Omental fat pad (tissue), 4 donors: Measurements from ENCODE around the gene DHX30. TPM values are rescaled to one million over a fixed set of nuclear protein-coding genes. Genes with fewer than 3 reads are reported as not detected.

Experiments used
- ATAC-seq: fragments of 150-250 bp; one replicate; pipeline ENCODE4 v1.9.1; 2016; ENCODE audit warnings: mild to moderate bottlenecking, moderate library complexity; ENCODE audit not compliant: low FRiP score
- DNase-seq: peaks from one replicate; pipeline ENCODE4 v3.0.0-alpha.2; 2019; ENCODE audit warnings: low spot score
- total RNA-seq, 4 donors: library from RNA; depleted of rRNA; stranded (reverse); fragments of >200 nt; gene quantifications; one replicate each; pipeline ENCODE4 v1.1.0, GENCODE V29; 2016
- TF ChIP-seq, protein P1 (sequence below), 3 donors: fragments of 450-650 bp; IDR thresholded peaks; one replicate each; pipeline ENCODE4 v1.5.1; 2016 to 2017; ENCODE audit warnings: antibody characterized with exemption in 3 of 3, mild to moderate bottlenecking in 3 of 3, moderate library complexity in 2 of 3

The DHX30 gene
- total RNA-seq, 4 donors from 2014 or later = 43.4 to 91.7 (median 51.5) TPM

DNA sequence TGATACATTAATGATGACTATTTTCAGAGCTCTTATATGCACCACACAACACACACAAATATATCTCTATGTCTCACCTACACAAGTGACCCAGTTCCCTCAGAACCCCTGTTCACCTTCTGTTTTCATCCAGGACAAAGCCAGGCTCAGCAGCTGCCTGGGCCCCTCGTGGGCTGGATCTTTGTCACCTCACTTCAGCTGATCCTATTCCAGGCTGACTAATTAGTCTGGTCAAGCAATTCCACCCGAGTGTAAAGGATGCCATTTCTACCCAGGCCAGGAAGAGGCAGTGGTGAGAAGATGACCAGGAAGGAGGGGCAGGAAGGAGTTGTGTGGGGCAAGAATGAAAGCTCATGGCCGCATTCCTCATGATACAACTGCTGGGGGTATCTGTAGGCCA, 62.3 kb downstream of the DHX30 start:
- DNase-seq (no peak), ATAC-seq (no peak)
- TF ChIP-seq, protein P1, sequence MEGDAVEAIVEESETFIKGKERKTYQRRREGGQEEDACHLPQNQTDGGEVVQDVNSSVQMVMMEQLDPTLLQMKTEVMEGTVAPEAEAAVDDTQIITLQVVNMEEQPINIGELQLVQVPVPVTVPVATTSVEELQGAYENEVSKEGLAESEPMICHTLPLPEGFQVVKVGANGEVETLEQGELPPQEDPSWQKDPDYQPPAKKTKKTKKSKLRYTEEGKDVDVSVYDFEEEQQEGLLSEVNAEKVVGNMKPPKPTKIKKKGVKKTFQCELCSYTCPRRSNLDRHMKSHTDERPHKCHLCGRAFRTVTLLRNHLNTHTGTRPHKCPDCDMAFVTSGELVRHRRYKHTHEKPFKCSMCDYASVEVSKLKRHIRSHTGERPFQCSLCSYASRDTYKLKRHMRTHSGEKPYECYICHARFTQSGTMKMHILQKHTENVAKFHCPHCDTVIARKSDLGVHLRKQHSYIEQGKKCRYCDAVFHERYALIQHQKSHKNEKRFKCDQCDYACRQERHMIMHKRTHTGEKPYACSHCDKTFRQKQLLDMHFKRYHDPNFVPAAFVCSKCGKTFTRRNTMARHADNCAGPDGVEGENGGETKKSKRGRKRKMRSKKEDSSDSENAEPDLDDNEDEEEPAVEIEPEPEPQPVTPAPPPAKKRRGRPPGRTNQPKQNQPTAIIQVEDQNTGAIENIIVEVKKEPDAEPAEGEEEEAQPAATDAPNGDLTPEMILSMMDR (IDR thresholded peaks at IDR 0.05) = no peak

DNA sequence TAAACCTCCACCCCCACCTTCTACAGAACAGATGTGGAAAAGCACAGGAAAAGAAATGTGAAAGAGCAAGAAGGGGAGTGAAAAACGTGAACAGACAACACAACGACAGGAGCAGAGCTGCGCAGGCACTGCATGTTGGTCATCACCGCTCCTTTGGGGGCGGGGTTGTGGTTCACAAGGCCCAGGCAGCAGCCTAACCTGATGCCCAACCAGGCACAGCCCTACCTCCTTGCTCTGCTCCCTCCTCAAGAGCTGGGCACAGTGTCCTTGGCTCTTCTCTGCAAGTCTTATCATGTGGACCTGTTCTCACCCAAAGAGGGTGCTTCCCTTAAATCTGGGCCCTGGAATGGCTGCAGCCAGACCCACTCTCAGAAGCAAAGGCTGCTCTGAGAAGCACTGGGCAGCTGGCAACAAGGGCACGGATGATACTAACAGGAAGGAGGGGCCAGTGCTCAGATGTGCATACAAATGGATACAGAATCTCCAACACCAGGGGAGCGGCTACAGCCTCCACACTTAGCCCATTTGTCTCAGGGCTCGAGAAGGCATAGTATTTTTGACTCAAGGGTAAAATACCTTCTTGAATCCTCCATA, 64.6 kb downstream of the DHX30 start:
- no peak for DNase-seq
- TF ChIP-seq, protein P1 (IDR thresholded peaks at IDR 0.05) = no peak
- no peak for ATAC-seq

DNA sequence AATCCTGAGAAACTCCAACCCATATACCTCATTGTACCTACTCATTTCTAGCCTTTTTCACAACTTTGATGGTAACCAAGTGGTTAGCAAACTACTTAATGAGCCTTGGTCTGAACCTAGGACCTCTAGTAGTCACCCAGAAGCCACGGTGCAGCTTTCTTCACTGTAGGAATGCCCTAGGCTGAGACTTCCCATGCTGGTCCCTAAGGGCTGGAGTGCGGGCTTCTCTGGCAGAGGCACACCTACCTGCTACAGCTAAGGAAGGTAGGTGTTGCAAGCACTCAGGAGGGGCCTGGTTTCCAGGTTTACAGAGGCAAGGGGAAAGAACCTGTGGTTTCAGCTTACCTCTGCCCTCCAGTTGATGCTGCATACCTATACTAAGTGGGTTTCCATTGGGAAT, 65.4 kb downstream of the DHX30 start:
- DNase-seq (no peak), ATAC-seq (no peak)
- TF ChIP-seq, protein P1 (IDR thresholded peaks at IDR 0.05) = no peak

DNA sequence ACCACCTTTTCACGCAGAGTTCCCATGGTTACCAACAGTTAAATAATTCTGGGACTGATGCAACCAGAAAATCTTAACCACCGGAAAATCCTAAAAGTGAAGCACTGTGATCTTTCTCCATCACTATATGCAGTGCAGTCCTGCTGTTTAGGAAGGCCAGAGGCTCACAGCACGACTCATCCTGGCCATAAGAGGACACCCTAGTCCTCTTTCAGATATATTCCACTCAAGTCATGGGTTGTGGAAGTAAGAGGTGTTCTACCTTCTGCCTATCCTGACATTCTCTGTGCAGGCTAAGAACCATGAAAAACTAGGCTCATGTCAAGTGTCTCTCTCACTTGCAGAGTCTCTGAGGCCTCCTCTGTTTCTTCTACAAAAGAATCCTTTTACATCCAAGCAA, 67.2 kb downstream of the DHX30 start:
- no peak for ATAC-seq
- TF ChIP-seq, protein P1 (IDR thresholded peaks at IDR 0.05) = no peak
- DNase-seq = no peak

DNA sequence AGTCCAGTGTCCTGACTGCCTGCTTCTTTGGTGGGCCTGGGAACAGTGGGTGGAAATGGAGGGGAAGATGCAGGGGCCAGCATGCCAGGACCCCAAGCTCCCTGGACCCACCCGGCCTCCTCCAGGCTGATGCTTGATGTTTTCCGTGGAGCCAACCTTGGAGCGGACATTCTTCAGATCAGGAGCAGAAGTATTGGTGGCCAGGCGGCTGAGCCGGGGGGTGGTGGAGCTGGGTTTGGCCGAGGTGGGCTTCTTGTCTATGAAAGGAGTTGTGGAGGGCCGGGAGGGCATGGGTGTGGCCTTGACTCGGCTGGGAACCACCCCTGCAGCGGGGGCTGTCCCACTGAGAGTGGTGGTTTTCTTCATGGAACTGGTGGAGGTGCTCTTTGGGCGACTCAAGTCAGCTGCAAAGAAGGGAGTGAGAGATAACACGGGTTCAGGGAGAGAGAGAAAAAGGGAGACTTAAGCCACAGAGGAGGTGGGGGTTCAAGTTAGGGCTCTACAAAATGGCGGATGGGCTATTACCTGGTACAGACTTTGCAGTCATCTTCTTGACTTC, 67.8 kb downstream of the DHX30 start:
- no peak for DNase-seq
- TF ChIP-seq, protein P1 (IDR thresholded peaks at IDR 0.05) = no peak
- no peak for ATAC-seq

DNA sequence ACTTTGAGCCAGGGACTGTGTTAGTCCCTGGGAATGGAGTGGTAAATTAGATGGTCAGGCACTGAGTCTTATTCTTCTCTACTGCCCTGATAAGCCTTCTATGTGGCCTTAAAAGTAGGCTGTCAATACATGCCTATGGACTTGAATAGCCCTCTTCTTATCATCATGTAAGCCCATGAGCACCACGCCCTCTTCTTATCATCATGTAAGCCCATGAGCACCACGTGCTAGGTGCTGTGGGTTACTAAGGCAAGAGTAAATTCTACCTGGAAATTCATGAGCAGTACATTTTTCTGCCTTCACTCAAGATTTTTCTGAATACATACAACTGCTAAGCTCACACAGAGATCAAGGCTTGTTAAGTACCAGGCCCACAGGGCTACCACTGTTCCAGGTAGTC, 68.5 kb downstream of the DHX30 start:
- DNase-seq (no peak), ATAC-seq (no peak)
- TF ChIP-seq, protein P1 (IDR thresholded peaks at IDR 0.05) = no peak

DNA sequence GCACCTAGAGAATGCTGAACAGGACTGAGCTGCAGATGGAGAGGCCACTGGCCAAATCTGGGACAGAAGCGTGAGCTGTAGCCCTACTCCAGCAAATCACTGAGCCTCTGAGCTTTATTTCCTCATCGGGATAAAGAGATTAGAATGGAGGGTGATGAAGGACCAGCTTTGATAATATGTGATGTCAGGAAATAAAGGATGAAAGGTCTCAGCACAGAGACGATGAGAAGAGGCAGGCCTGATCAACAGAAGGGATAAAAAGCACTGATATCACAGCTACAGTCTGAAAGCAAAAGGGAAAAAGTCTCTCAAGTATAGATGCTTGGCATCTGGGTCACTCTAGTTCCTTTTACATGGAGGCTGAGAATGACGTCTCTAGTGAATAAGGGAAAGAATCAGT, 70.0 kb downstream of the DHX30 start:
- no peak for DNase-seq
- TF ChIP-seq, protein P1 (IDR thresholded peaks at IDR 0.05) = no peak
- ATAC-seq = no peak
